ENCODE measurements around the gene OR9I1. TPM values are rescaled to one million over a fixed set of nuclear protein-coding genes. Genes with fewer than 3 reads are reported as not detected.
A peak's percentile ranks its signal among the peaks of the same experiment; 100 is the strongest.

OR9I1 gene, protein sequence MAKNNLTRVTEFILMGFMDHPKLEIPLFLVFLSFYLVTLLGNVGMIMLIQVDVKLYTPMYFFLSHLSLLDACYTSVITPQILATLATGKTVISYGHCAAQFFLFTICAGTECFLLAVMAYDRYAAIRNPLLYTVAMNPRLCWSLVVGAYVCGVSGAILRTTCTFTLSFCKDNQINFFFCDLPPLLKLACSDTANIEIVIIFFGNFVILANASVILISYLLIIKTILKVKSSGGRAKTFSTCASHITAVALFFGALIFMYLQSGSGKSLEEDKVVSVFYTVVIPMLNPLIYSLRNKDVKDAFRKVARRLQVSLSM
- polyA plus RNA-seq (ENCODE audit: insufficient read depth in 1 of 5, insufficient read length in 5 of 5, low replicate concordance in 1 of 5), result not detected
- long read RNA-seq, donor 1, result 0 reads
- long read RNA-seq, donor 2, result 0 reads
- long read RNA-seq, donor 3, result 0 reads
- long read RNA-seq, donor 4, result 0 reads
- long read RNA-seq, donor 5, result 0 reads
- long read RNA-seq, donor 6, result 0 reads
- long read RNA-seq, donor 7, result 0 reads
- long read RNA-seq, donor 8, result 0 reads

GRCh38 chr11:58125469-58125868, at the start of gene OR9I1:
Gene OR9I1 (minus strand): TSS chr11:58125530. CDS start chr11:58119444, 6,086 bp downstream.
- DNase-seq, result no peak

- DNase-seq, result no peak
These were observed 40.3 kb upstream of the OR9I1 start for GRCh38 chr11:58165504-58166106.

- no peak for DNase-seq
These were observed 39.7 kb upstream of the OR9I1 start for GRCh38 chr11:58164990-58165389.

DNA sequence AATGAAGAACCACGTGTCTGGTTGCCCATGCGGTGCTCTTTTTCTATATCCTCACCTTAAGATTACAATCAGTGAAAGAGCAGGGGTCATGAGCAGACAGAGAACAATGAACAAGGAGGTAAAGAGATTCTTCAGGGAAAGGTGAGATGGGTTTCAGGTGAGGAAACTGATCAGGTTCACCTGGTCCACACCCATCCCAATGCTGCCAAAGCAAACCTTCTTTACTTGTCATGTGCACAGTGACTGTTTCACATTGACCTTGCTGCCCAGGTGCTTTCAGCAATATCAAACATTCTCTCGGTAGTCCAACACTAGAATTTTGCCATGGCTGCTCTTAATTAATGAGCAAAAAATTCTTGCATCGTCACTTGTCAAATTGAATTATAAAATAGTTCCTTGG, 39.1 kb upstream of the OR9I1 start:
- no peak for DNase-seq

DNA sequence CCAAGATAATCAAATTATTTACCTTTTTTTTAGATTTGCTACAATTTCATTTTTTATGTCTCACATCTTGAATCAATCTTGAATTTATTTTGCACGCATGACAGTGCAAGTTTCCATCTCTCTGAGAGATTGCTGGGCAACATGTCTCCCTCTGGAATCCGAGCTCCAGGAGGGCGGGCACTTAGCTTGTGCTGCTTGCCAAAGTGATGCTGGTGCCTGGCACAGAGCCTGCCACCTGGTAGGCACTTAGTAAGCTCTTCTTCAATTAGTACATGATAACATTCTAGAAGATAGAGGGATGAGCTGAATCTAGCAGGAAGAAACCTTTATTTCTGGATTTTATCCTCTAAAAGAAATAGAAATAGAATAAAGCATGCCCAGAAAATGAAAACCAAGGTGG, 27.5 kb upstream of the OR9I1 start:
- DNase-seq, result no peak

DNA sequence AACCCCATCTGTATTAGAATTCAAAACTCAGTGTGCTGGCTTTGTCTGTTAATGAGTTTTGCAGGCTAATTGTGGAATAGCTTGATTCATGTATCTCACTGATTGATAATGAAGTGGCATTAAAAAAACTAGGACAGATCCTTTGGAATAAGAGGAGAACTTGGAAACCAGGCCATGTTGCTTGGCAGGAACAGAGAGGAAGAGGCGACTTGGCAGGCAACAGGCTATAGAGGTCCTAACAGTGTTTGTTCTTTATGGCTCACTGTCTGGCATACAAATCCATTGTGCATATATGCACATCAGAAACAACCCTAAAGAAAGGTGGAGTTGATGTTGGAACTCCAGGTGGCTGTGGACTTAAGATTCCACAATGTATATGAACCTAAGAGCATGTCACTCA, 17.4 kb upstream of the OR9I1 start:
- DNase-seq, result peak in 1 of 2 donors; percentile 30

GRCh38 chr11:58135171-58135570, 9.8 kb upstream of the OR9I1 start:
- DNase-seq, result no peak

DNA sequence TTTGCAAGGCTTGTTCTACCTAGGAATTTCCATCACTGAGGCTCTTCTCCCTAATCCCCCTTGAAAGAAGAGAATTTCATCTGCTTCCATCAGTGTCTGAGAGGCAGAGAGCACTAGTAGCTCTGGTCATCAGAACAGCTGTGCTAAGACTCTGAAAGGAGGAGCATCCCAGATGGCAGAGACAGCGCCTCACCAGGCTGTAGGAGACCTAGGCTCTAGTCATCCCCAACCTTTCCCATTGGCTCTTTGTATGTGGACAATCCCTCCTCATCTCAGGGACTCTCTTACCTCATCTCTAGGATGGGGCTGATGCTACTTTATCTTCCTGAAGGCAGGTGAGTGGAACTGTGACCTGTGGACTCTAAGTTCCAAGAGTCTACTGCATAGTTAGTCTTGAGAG, 8.8 kb upstream of the OR9I1 start:
- DNase-seq, result no peak

GRCh38 chr11:58133309-58134076, 8.2 kb upstream of the OR9I1 start:
- no peak for DNase-seq

DNA sequence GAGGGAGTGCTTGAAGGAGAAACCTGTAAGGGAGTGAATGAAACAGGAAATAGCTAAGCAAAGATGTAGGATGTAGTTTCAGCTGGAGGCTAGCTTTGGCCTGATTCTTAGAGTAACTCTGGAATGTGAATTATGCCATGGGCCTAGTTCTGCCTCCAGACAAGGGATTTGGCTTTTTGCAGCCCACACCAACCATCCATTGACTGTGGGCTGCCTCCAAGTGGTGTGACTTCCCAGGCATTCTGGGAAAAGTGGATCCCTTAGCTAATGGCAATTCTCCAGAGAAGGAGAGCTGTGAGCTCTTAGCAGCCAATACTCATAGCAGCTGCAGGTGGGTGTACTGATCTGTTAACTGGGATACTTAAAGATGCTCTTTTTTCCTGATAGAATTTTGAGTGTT, 2.0 kb upstream of the OR9I1 start:
- DNase-seq, result no peak

DNA sequence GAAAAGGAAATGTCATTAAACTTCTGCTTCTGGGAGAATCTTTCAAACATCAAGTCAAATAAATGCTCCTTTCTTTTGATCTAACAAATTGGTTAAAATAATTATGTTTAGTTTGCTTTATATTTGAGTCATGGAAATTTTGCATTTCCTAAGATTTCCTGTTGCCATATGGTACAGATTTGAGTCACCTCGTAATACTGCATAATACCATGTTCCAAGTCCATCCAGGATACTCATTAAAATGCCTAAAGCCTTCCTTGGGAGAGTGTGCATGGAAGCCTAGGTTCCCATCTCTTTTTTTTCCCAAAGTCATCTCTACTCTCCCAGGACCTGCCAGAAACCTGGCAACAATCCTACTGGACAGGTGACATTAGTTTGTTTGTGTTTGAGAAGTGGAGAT, 4.2 kb downstream of the OR9I1 start:
- DNase-seq, result no peak

GRCh38 chr11:58097437-58097836, 27.9 kb downstream of the OR9I1 start:
- no peak for DNase-seq

DNA sequence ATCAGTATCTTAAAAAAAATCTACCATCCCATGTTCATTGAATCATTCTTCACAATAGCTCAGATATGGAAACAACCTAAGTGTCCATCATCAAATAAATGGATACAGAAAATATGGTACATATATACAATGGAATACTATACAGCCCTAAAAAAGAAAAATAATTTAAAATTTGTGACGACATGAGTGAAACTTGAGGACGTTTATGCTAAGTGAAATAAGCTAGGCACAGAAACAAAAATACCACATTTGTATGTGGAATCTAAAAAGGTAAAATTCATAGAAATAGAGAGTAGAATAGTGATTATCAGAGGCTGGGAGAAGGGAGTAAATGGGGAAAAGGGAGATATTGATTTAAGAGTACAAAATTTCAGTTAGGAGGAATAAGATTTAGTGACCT, 38.8 kb downstream of the OR9I1 start:
- no peak for DNase-seq

DNA sequence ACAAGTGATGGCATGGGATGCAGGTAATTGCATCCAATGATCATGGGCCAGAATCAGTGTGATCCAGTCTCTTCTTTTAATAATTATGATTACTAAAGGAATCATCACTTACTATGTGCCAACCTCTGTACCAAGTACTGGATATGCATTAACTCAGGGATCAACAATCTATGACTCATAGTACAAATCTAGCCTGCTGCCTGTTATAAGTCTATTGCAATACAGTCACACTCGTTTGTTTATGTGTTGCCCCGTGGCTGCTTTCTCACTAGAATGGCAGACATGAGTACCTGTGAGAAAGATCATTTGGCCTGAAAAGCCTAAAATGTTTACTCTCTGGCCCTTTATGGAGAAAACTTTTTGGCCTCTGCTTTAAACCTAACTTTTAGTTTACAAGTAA, 49.5 kb downstream of the OR9I1 start:
- no peak for DNase-seq

DNA sequence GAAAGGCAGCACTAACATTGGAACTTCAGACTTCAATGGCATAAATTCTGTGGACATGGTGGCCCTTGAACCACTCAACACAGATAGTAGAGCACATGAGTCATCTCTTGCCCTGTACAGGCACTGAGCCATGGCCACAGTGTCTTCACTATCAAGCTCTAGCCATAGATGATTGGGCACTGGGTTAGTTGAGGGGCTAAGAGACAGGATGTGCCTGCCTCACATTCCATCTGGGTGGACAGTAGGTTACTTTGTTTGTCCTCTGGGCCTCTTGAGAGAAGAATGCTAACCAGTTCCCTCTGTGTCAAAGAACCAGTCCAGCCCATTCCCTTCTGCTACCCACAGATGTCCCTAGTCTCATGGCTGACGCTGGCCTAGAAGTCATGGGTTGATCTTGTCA, 54.7 kb downstream of the OR9I1 start:
- no peak for DNase-seq

DNA sequence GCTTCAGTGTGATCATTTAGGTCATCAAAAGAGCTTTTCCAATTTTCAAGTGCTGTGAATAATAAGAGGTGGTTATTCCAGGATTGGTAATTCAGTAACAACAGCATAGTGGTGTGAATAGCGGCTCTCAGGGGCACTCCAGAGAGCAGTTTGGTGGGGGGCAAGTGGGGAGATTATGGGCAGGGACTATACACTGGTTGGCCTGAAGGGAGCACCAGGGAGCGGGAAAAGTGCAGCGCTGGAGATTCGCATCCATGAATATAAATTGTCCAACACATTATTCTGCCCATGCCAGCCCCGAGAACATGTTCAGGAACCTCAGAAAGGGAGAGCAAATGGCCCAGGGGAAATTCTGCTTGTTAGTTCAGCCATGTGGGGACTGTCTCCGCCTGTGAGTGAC, 56.7 kb downstream of the OR9I1 start:
- no peak for DNase-seq

DNA sequence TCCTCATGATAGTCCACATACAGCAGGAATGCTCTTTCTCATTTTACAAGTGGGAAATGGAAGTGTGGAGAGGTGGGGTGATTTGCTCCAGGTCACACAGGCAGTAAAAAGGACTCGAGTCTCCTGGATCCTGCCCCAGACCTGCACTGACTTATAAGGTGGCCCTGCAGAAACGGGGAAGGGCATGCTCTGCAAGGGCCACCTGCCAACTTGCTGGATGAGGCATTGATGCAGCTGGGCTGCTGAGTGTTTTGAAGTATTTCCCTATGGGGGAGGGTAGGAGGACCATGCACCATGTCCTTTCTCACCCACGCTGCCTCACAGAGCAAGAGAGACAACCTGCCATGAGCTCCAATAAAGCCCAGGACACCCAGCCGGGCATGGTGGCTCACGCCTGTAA, 57.6 kb downstream of the OR9I1 start:
- DNase-seq, result no peak

Other genes starting within 250 kb of the OR9I1 start
- gene OR9Q1, start 101.6 kb downstream of the OR9I1 start, polyA plus RNA-seq (ENCODE audit: insufficient read depth in 1 of 5, insufficient read length in 5 of 5, low replicate concordance in 1 of 5), result not detected
- gene OR6Q1, start 94.6 kb downstream of the OR9I1 start, polyA plus RNA-seq (ENCODE audit: insufficient read depth in 1 of 5, insufficient read length in 5 of 5, low replicate concordance in 1 of 5), result not detected
- not detected for gene OR9Q2, start 63.5 kb upstream of the OR9I1 start, polyA plus RNA-seq (ENCODE audit: insufficient read depth in 1 of 5, insufficient read length in 5 of 5, low replicate concordance in 1 of 5)
- not detected for gene OR1S2, start 78.6 kb upstream of the OR9I1 start, polyA plus RNA-seq (ENCODE audit: insufficient read depth in 1 of 5, insufficient read length in 5 of 5, low replicate concordance in 1 of 5)
- gene OR1S1, start 87.2 kb upstream of the OR9I1 start, polyA plus RNA-seq (ENCODE audit: insufficient read depth in 1 of 5, insufficient read length in 5 of 5, low replicate concordance in 1 of 5), result not detected
- under 1 TPM in 1 of 5 donors, not detected in 4; 0.30 TPM for gene OR10Q1, start 103.4 kb upstream of the OR9I1 start, polyA plus RNA-seq (ENCODE audit: insufficient read depth in 1 of 5, insufficient read length in 5 of 5, low replicate concordance in 1 of 5)
- gene OR10W1, start 142.7 kb upstream of the OR9I1 start, polyA plus RNA-seq (ENCODE audit: insufficient read depth in 1 of 5, insufficient read length in 5 of 5, low replicate concordance in 1 of 5), result not detected
- gene OR5B17, start 233.5 kb upstream of the OR9I1 start, polyA plus RNA-seq (ENCODE audit: insufficient read depth in 1 of 5, insufficient read length in 5 of 5, low replicate concordance in 1 of 5), result not detected